HL-60/S4 (cell line): ENCODE results near the gene EHF.

Experiments
- in situ Hi-C: fragments of 300-500 bp; cut with MboI; formaldehyde crosslinking; loops from 2 replicates; pipeline ENCODE4 v1.14.3; 2022; ENCODE audit warnings: low sequenced_read_pairs

The EHF gene

DNA sequence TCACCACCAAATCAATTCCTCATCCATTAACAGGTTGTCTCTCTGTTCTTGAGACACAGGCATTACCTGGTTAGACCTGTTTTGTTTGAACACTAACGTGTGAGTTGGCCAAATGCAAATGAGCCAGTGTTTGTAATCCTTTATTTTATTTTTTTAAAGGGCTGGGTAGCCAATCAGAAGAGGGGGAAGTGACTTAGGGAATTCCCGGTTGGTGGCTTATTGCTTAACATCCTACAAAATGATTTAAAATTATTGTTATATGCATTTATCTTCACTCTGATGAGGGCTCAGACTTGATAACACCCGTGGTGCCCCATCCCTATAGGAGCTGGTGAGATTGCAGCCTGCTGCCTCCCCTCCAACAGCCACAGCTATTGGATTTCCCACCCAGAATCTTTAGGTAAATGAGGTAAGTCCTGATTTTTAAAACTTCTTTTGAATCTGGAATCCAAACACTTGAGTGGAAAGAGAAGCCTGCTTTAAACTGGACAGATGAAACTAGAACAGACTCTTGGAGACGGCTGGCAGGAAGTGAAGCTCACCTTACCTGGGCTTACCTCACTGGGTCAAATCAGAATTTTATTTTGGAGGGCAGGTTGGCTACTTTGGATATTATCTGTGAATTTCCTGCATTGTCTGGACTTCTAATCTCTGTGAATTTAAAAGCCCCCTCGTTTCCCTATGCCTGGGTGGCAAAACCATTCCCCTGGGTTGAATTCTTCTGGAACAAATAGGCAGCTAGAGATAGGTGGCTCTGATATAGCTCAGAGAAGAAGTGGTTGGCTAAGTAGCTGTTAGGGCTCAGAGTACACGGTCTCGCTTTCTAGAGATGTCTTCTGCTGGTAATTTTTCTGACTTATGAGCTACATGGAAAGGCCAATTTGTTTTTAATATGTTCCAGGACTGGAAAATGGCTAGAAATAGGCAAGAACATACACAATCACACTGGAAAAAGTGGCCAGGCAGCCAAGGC is at the start of gene EHF:
Gene EHF, plus strand, starts transcription at position 274 of the 973 bp plus-strand sequence. CDS start 21,538 bp downstream, outside the sequence.
- in situ Hi-C loops: no loop called here

DNA sequence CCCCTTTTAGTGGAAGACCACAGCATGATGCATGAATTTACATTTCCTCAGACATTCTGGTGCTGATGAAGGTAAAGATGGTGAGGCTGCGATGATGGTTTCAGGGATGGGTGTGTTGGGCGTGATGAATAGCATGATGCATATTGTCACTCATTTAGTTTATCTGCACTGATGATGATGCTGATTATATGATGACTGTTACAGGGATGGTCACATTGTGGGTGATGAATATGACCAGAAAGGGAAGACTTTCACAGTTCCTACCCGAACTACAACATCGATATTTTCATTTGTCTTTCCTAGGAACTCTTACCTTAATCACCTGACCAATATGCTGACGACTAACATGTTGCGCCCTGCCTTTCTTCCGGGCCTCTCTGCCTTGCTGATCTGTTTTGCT is 47.4 kb upstream of the EHF start:
- in situ Hi-C loops: no loop called here

DNA sequence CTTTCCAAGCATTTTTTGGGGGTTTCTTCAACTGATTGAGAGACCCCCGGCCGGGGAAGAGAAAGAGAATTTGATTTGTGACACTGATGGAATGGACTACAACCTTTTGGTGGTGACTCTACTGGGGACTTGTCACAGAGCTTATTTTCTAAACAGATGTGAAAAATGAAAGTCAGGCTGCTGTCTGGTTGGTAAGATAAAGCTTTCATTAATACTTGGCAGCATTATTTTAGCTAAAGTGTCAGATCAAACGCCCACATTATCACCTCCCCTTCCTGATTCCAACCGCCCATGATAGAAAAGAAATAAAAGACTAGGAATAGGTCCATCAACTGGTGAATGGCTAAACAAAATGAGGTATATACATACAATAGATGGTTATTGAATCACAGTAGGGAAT is 45.6 kb upstream of the EHF start:
- in situ Hi-C loops: no loop called here

DNA sequence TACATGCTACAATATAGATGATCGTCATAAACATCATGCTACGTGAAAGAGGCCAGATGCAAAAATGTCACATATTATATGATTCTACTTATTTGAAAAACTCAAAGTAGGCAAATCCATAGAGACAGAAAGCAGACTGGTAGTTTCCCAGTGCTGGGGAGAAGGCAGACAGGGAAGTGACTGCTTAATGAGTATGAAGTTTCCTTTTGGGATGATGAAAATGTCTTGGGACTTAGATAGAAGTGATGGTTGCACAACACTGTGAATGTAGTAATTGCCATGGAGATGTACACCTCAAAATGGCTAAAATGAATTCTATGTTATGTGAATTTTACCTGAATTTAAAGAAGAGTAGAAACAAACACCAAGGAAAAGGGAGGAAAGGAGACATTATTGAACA is 45.2 kb upstream of the EHF start:
- in situ Hi-C loops: no loop called here

DNA sequence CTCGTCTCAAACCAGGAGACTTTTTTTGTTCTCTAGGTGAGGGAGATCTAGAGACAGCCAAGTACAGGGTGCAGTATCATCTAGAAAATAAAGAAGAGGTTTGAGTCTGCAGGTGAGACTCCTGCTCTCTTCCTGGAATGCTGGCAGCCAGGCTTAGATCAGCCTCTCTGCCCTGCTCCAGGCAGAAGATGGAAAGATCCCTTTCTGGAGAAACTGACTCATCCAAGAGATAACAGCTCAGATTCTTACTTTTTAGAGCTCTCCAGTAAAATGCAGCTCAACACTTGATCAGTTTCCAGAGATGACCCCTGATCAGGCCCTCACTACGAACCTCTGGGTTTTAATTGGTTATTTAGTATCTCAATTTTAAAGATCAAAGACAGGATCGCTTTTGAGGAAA is 44.6 kb upstream of the EHF start:
- in situ Hi-C loops: no loop called here

DNA sequence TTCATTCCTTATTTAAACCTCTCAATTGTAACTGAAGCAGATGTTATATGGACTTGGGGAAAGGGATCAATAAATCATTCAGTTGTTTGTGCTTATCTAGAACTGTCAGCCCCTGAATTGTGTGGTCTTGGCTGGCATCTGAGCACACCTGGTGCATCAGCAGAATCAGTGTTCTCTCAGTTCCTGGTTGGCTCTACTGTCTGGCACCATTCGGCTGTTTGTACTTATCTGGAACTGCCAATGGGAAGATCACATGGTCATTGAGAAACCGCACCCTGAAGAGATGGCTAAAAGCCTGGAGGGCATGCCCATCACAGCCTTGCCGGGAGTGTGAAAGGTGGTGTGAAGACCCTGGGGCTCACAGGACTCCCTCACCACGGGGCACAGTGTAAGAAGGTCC is 37.1 kb upstream of the EHF start:
- in situ Hi-C loops: loop anchor here (10.0 kb wide), 2 partner anchors 311 to 821 kb away; no protein-coding TSS in a partner anchor

DNA sequence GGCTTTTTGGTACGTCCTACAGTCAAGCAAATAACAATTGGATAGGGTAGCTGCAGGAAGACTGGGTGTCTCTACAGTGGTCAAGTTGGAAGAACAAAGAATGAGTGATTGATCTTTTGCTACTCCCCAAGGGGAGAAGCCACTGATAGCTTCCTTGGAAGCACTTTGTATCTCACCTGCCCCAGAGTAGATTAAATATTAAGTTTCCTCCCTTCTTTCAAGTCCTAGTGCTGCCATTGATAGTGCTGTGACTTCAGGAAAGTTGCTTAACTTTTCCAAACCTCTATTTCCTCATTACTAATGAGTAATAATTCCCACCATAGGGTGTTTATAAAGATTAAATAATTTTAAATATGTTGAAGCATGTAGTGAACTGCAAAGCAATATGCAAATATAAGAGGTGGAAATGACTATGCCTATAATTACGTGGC is 35.6 kb upstream of the EHF start:
- in situ Hi-C loops: loop anchor here (10.0 kb wide), 2 partner anchors 309 to 819 kb away; no protein-coding TSS in a partner anchor

DNA sequence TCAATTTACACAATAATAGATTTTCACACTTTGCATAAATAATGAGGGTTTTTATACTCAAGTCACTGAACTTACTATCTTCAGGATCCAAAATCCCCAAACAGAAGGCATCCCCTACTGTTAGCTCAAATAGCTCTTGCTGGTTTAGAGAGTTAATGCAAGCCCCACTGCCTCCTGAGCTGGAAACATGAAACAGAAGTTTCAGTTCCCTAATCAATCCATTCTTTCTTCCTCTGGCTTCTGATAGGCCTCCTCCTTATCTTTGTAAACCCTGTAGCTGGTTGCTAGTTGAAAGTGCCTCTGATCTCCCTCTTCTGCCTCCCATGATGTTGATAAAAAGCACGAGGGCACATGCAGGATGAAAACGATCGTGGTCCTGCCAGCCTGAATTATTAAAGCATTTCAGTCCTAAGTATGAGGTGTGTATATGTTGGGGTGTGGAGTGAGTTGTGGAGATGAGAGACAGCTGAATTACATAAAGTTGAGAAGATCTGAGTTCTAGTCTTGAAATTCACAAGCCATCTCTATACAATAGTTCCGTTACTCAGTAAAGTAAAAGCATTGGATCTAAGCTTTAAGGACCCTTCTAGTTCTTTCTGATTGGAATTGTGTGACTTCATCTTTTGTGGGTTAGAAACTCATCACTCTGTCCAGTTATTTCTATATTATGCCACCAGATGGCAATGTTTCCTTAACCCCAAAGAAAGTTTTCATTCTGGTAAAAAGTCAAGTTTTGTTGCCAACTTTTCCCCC is 35.0 kb upstream of the EHF start:
- in situ Hi-C loops: loop anchor here (10.0 kb wide), 2 partner anchors 309 to 819 kb away; no protein-coding TSS in a partner anchor

DNA sequence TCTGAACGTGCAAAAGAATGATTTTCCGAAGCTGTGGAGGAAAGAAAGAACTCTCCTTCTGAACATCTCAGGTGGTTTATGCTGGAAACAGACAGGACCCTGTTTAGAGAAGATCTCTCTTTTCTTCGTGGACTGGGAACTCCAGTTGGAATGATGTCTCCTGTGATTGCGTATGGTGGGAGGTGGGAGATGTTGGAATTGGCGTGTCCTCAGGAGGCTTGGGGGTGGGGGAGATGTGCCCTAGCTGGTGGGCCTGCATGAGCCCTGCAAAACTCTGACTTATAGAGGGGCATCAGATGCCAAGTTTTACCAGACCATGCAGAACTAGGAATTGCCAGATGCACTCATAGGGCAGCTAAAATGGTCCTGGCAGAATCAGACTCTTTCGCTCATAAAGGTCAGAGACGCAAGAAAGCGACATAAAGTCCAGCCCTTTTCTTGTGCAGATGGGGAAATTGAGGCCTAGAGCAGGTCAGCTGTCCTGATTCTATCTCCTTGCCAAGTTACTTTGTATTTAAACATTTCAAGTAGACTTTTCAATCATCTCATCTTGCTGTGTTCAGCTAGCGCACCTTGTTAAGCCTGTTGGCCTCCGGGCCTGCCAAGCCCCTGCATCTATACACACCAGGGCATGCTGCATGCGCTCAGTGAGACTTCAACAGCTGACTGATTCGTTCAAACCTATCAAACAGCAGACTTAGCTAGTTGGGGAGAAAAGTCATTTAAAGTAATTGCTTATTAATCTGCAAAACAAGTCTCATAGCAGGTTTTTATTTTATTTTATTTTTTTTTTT is 34.2 kb upstream of the EHF start:
- in situ Hi-C loops: loop anchor here (10.0 kb wide), 2 partner anchors 308 to 818 kb away; no protein-coding TSS in a partner anchor

DNA sequence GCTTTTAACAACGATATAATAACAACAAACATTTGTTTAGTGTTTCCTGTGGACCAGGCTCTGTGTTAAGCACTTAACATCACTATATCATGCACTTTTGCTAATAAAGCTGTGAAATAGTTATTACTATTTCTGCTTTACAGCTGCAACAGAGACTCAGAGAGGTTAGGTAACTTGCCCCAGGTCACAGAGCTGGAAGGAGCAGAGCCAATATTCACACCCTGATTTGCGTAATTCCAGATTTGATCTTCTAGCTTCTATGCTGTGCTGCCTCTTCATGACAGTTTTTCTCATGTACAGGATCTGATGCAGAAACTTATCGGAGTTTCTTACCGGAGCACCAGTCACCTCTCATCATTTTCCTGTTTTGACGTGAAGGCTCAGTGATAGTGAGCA is 33.6 kb upstream of the EHF start:
- in situ Hi-C loops: loop anchor here (10.0 kb wide), 2 partner anchors 308 to 818 kb away; no protein-coding TSS in a partner anchor

DNA sequence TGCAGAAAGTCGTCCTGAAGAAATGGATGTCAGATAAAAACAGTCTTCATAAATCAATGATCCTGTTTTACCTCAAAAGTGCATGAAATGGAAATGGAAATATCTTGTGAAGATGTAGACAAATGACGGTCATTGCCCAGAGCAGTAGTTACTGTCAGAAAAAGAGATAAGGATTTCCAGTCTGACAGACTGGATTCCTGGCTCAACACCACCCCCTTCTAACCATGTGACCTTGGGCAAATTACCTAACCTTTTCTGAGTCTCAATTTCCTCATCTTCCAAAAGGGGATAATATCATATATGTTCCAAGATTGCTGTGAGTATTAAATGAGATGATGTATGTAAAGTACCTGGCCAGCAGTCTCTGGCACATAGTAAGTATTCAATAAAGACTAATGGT is 32.9 kb upstream of the EHF start:
- in situ Hi-C loops: loop anchor here (10.0 kb wide), 2 partner anchors 307 to 817 kb away; no protein-coding TSS in a partner anchor

DNA sequence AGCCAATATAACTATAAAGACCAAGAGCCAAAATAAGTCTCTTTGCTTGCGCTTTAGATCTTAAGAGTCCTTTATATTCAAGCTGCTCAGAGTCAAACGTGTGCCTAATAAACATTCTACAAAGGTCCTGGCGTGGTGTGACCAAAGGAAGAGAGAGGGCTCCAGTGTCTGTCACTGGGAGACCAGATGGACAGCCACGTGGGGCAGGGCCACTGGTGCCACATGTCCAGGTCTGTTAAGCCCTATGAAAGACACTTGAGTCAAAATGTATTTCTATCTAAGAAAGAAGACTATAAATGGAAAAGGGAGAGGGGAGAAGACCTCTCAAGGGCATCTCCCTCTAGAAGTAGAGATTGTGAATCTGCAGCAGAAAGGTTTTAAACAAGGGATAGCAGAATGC is 32.2 kb upstream of the EHF start:
- in situ Hi-C loops: loop anchor here (10.0 kb wide), 2 partner anchors 306 to 816 kb away; no protein-coding TSS in a partner anchor

DNA sequence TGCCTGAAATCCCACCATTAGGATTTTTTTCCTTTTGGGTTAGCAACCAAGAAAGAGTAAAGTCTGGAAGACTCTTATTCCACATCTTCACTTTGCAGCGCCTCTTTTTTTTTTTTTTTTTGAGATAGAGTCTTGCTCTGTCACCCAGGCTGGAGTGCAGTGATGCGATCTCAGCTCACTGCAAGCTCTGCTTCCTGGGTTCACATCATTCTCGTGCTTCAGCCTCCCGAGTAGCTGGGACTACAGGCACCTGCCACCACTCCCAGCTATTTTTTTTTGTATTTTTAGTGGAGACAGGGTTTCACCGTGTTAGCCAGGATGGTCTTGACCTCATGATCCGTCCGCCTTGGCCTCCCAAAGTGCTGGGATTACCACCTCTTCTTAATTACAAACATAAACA is 31.7 kb upstream of the EHF start:
- in situ Hi-C loops: loop anchor here (10.0 kb wide), 2 partner anchors 306 to 816 kb away; no protein-coding TSS in a partner anchor

DNA sequence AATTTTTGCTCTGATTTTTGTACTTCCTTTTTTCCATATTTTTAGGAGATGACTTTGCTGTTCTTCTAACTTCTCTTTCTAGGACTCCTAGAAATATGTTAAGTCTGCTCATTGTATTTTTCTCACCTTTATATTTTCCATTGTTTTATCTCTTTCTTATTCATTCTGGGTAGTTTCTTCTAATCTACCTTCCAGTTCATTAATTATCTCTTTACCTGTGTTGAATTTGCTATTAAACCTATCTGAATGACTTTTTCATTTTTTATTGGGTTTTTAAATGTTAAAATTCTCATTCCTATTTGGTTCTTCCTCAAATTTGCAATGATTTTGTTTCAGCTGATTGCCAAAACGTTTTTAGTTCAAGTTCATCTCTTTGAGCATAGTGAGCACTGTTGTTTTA is 27.8 kb upstream of the EHF start:
- in situ Hi-C loops: no loop called here

DNA sequence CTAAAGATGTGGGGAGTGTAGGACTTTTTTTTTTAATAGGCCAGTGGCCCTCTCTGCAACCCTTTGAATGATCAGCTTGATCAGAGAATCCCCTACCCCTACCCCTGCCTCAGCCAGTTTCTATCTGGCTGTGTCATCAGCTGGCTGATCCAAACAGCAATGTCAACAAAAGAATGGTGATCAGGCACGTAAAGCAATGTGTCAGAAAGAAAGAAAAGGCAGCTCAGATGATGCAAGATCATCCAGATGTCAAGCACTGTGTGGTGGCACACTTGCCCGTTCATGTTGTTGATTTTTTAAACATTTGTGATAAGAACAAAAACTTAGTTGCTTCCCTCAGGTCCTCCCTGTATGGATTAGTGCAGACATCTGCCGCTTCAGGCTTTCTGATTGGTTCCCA is 26.3 kb upstream of the EHF start:
- in situ Hi-C loops: no loop called here

DNA sequence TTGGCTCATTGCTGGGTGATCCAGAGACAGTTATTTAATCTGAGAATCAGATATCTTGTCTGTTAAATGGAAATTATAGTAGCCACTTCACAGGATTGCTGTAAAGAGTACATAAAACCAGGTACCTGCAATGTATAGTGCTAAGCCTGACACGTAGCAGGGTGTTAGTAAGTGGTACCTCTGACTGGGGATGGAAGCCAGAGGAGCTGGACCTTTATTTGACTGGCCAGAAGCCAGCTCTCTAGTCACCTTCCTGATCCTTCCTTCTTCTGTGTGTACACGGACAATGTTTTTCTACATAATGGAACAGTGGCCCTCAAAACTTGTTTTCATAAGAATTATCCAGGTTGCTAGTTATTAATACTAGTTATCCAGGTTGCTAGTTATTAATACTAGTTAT is 25.5 kb upstream of the EHF start:
- in situ Hi-C loops: no loop called here

DNA sequence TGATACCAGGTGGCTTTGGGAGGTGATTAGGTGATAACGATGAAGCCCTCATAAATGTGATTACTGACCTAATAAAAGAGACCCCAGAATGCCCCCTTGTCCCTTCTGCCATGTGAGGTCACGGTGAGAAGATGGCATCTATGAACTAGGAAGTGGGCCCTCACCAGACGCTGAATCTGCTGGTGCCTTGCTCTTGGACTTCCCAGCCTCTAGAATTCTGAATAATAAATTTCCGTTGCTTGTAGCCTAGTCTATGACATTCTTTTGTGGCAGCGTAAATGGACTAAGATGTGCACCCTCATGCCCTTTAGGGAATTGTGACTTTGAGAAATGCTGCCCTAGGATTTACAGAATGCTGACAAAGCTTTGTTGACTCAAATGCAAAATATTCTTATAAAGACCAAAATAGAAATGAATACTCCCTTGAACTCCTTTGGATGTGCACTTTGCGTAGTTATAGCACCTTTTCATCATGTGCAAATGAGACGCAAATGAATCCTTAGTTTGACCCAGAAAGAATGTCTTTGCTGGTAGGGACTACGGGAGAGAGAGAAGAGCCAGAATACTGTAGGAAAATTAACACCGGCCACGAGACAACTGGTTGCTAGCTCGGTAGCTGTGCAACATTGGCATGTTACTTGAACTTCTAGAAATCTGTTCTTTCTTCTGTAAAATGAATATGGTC is 24.8 kb upstream of the EHF start:
- in situ Hi-C loops: no loop called here

DNA sequence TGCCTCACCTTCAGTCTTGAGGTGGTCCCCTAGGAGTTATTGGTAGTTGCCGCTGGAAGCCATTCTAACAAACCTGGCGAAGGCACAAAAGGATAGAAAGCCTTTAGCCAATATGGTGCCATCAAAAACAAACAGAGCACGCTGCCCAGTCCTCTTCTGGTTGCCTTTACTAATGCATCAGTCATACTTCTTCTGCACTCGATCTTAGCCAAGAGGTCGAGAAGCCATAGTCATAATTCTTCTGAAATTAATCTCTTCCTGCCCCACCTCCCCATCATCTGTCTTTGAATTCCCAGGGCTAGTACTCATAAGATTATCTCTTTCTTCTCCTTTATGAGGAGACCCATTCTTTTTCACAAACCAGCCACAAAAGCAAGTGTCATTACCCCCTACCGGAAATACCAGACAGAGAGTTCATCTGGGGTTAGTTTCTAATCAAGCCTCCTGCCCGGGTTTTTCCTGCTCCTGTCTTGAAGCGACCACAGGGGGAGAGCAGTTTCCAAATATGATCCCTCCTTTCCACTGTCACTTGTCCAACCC is 21.4 kb upstream of the EHF start:
- in situ Hi-C loops: no loop called here

DNA sequence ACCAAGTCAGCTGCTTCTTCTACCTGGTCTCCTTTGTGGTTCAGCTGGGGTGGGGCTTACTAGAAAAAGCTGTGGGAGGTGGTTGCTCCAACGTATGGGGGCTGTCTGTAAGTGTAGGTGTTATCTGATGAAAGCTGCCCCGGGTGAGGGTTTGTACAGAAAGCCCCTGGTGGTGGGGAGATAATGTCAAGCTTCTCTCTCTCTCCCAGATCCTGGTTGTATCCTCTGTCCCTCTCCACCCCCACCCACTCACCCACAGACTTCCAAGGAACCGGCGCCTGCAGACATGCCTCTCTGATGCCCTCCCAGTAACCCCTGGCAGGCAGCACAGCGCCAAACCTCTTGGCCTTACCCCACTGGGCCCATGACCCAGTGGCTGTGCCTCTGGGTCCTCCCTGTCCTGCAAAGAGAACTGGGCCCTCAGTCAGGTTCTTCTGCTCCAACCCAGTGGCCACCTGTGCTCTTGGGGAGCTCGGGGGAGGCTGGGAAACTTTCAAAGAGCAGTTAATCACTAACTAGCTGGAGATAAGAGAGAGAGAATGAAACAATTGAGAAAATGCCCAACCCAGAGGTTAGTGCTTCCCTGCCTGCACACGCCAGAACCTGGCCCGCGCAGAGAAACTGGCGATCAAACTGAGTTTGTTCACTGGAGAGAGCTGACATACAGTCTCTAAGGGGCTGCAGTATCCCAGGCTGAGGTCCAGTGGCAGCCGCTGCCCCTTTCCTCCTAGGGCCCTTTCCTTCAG is 20.4 kb upstream of the EHF start:
- in situ Hi-C loops: no loop called here
